A549 (cell line): ENCODE measurements around the gene TRIM75. TPM values are rescaled to one million over a fixed set of nuclear protein-coding genes. Genes with fewer than 3 reads are reported as not detected.

Experiments used
- ATAC-seq, 2 experiments: fragments of 200-7000 bp in 1 of 2; fragments of >200 bp in 1 of 2; cut with Nextera tagmentation in 1 of 2; cut with Tn5 transposase in 1 of 2; 3 replicates each; pipeline versions ENCODE4 v1.8.0 to v1.9.1; 2018 to 2020; ENCODE audit warnings: mild to moderate bottlenecking in 1 of 2, moderate library complexity in 1 of 2
- CTCF ChIA-PET: fragments of 300-600 bp; sonication (Branson Sonifier 250); formaldehyde crosslinking; extraction: SDS; loops from one replicate; lab custom pipeline; 2021; ENCODE audit warnings: antibody characterized with exemption, inconsistent platforms; lab: Yijun Ruan, JAX
- POLR2A ChIA-PET: fragments of 350-600 bp; formaldehyde crosslinking; extraction: SDS; loops from one replicate; lab custom pipeline; 2021; ENCODE audit warnings: antibody characterized with exemption, inconsistent platforms; lab: Yijun Ruan, JAX
- DNase-seq, 2 experiments: peaks; one replicate each; pipeline versions ENCODE4 v3.0.0 to v3.0.0-alpha.2; 2011 to 2016; ENCODE audit warnings: low read depth in 1 of 2, low spot score in 1 of 2
- FAIRE-seq: peaks from 2 replicates; lab custom pipeline; 2011; peaks lifted over from hg19 to GRCh38; lab: Jason Lieb, UNC
- H3K27ac ChIP-seq, 2 experiments: fragments of >200 bp; sonication (Bioruptor Twin); formaldehyde crosslinking; 3 replicates each; pipeline ENCODE4 v1.5.1; 2016 to 2017
- H3K4me1 ChIP-seq: fragments of >200 bp; sonication (Bioruptor Twin); formaldehyde crosslinking; 3 replicates; pipeline ENCODE4 v1.6.1; 2016
- H3K4me2 ChIP-seq: fragments of >200 bp; sonication (Bioruptor Twin); formaldehyde crosslinking; 3 replicates; pipeline ENCODE4 v1.6.1; 2016
- H3K4me3 ChIP-seq: fragments of >200 bp; sonication (Bioruptor Twin); formaldehyde crosslinking; 3 replicates; pipeline ENCODE4 v1.5.1; 2016
- H3K9me3 ChIP-seq: fragments of >200 bp; sonication (Bioruptor Twin); formaldehyde crosslinking; 3 replicates; pipeline ENCODE4 v1.6.1; 2016
- BCL3 ChIP-seq: fragments of >200 bp; sonication (Bioruptor Twin); formaldehyde crosslinking; IDR thresholded peaks from 3 replicates; pipeline ENCODE4 v1.6.1; 2016
- CEBPB ChIP-seq, 2 experiments: fragments of >200 bp in 1 of 2; sonication (Bioruptor Twin) in 1 of 2; formaldehyde crosslinking in 1 of 2; IDR thresholded peaks; 2 replicates each; pipeline ENCODE4 v1.6.1; 2012 to 2016
- CHD2 ChIP-seq: fragments of 150-350 bp; IDR thresholded peaks from 2 replicates; pipeline ENCODE4 v1.6.1; 2014; ENCODE audit warnings: low read length; ENCODE audit not compliant: partially characterized antibody
- ELK1 ChIP-seq: fragments of 150-350 bp; IDR thresholded peaks from 2 replicates; pipeline ENCODE4 v1.6.1; 2014; ENCODE audit warnings: low read depth, mild to moderate bottlenecking, low read length
- EP300 ChIP-seq, 2 experiments: fragments of >200 bp; sonication (Bioruptor Twin); formaldehyde crosslinking; IDR thresholded peaks; 2 replicates in 1 of 2; 3 replicates in 1 of 2; pipeline ENCODE4 v1.6.1; 2016 to 2017
- FOSB ChIP-seq: fragments of 250-450 bp; sonication (Bioruptor Pico); IDR thresholded peaks from 2 replicates; pipeline ENCODE4 v1.5.0; 2020; ENCODE audit warnings: mild to moderate bottlenecking, moderate library complexity
- GATA3 ChIP-seq: IDR thresholded peaks from 2 replicates; pipeline ENCODE4 v1.6.1; 2012; ENCODE audit warnings: borderline replicate concordance
- HEYL ChIP-seq: fragments of 250-450 bp; sonication (Bioruptor Pico); IDR thresholded peaks from 2 replicates; pipeline ENCODE4 v1.8.0; 2021; ENCODE audit warnings: mild to moderate bottlenecking, moderate library complexity
- JUNB ChIP-seq: fragments of >200 bp; sonication (Bioruptor Twin); formaldehyde crosslinking; IDR thresholded peaks from 2 replicates; pipeline ENCODE4 v1.6.1; 2016
- KDM1A ChIP-seq: fragments of 200-600 bp; sonication (generic); IDR thresholded peaks from 2 replicates; pipeline ENCODE4 v1.6.1; 2016; ENCODE audit warnings: low read depth, mild to moderate bottlenecking
- KDM5A ChIP-seq: fragments of 200-600 bp; sonication (generic); IDR thresholded peaks from 2 replicates; pipeline ENCODE4 v1.6.1; 2016; ENCODE audit warnings: antibody characterized with exemption, mild to moderate bottlenecking
- MAFK ChIP-seq: fragments of 450-650 bp; IDR thresholded peaks from 2 replicates; pipeline ENCODE4 v1.6.1; 2014; ENCODE audit not compliant: partially characterized antibody
- MYC ChIP-seq: IDR thresholded peaks from 2 replicates; pipeline ENCODE4 v1.6.1; 2012; ENCODE audit warnings: mild to moderate bottlenecking, inconsistent platforms, low read length, improper control_type of control experiment, borderline replicate concordance
- NR3C1 ChIP-seq: fragments of >200 bp; sonication (Bioruptor Twin); formaldehyde crosslinking; IDR thresholded peaks from 3 replicates; pipeline ENCODE4 v1.6.1; 2017
- PBX3 ChIP-seq: IDR thresholded peaks from 2 replicates; pipeline ENCODE4 v1.6.1; 2012
- POLR2AphosphoS2 ChIP-seq: conservative IDR thresholded peaks from 2 replicates; pipeline ENCODE4 v1.6.1; 2012; ENCODE audit warnings: low read length, improper control_type of control experiment, inconsistent platforms
- RARB ChIP-seq: fragments of 250-450 bp; sonication (Bioruptor Pico); IDR thresholded peaks from 2 replicates; pipeline ENCODE4 v1.8.0; 2021; ENCODE audit warnings: mild to moderate bottlenecking, moderate library complexity
- RFX5 ChIP-seq: fragments of 450-650 bp; IDR thresholded peaks from 2 replicates; pipeline ENCODE4 v1.7.1; 2014; ENCODE audit warnings: antibody characterized with exemption, mild to moderate bottlenecking, moderate library complexity
- TP53 ChIP-seq: fragments of 250-450 bp; sonication (Bioruptor Pico); IDR thresholded peaks from 2 replicates; pipeline ENCODE4 v1.5.0; 2021; ENCODE audit warnings: mild to moderate bottlenecking, moderate library complexity
- USF2 ChIP-seq: fragments of 450-650 bp; IDR thresholded peaks from 2 replicates; pipeline ENCODE4 v1.6.1; 2014; ENCODE audit warnings: antibody characterized with exemption
- ZC3H11A ChIP-seq: fragments of 450-650 bp; IDR thresholded peaks from 2 replicates; pipeline ENCODE4 v1.6.1; 2014; ENCODE audit warnings: antibody characterized with exemption, mild to moderate bottlenecking
- WGBS: methylation state at CpG from one replicate; pipeline ENCODE4 v1.1.6; 2017; ENCODE audit errors: missing lambda C conversion rate; 5-methylcytosine and 5-hydroxymethylcytosine counted together
- polyA plus RNA-seq, 4 experiments: library from polyadenylated mRNA; depleted of rRNA in 3 of 4; stranded (reverse); fragments of >200 nt; fragmentation: RNase III in 1 of 4; extraction: RNeasy Plus Mini Kit Qiagen cat#74134 plus additional on column Dnase treatment in 1 of 4; gene quantifications; 2 replicates in 3 of 4; 3 replicates in 1 of 4; pipeline ENCODE4 v1.2.3, GENCODE V29; 2011 to 2017

Gene TRIM75
- polyA plus RNA-seq, 2 of the 4 experiments (the other 2 are of a cell fraction) = not detected

GRCh38 chr4:165006456-165006855 is 47.2 kb upstream of the TRIM75 start (continued):
- TF ChIP-seq USF2 = no peak
- TF ChIP-seq CHD2 = no peak
- TF ChIP-seq, all 56 proteins: peak for 0

GRCh38 chr4:165006886-165007285 is 46.8 kb upstream of the TRIM75 start:
- ATAC-seq (no peak), DNase-seq (no peak), FAIRE-seq (no peak)
- POLR2A ChIA-PET = no interaction called here
- no peak overlapping the region for H3K27ac ChIP-seq
- no peaks in the 10 kb centered on the region for H3K4me1 ChIP-seq
- H3K4me3 ChIP-seq = no peak overlapping the region
- TF ChIP-seq NR3C1 = no peak
- WGBS = 39% methylated on average over 5 of the region's 5 CpGs
- no peaks in the 10 kb centered on the region for H3K9me3 ChIP-seq
- CTCF ChIA-PET = interaction anchor here (0.6 kb wide), 1 partner anchor 67 kb away, joined by 3 read pairs; no protein-coding TSS in a partner anchor
- no peak overlapping the region for H3K4me2 ChIP-seq

GRCh38 chr4:165009493-165010227 is 44.0 kb upstream of the TRIM75 start:
- no peak for FAIRE-seq
- Histone ChIP-seq H3K4me1 (no peaks in the 10 kb centered on the region), H3K4me2 (no peak overlapping the region), H3K27ac (no peak overlapping the region), H3K4me3 (no peak overlapping the region), H3K9me3 (no peaks in the 10 kb centered on the region)
- no peak for ATAC-seq
- no peak for DNase-seq
- 52% methylated on average over 5 of the region's 5 CpGs for WGBS
- POLR2A ChIA-PET = no interaction called here
- TF ChIP-seq ZC3H11A = no peak
- TF ChIP-seq EP300 (IDR thresholded peaks at IDR 0.05) = no peak
- no peak for TF ChIP-seq KDM1A
- TF ChIP-seq ELK1 = no peak
- no peak for TF ChIP-seq JUNB
- TF ChIP-seq KDM5A = no peak
- no peak for TF ChIP-seq RARB (CRISPR knock-in tag)
- TF ChIP-seq FOSB (CRISPR knock-in tag) = no peak
- TF ChIP-seq BCL3 = no peak
- TF ChIP-seq RFX5 = no peak
- no peak for TF ChIP-seq HEYL (CRISPR knock-in tag)
- TF ChIP-seq MAFK = no peak
- TF ChIP-seq MYC = no peak
- CTCF ChIA-PET = no interaction called here

- H3K4me2 ChIP-seq = no peak overlapping the region
- H3K4me3 ChIP-seq = no peak overlapping the region
- no peak for FAIRE-seq
- DNase-seq = no peak
- ATAC-seq = no peak
- ChIA-PET POLR2A (no interaction called here), CTCF (no interaction called here)
- TF ChIP-seq HEYL (CRISPR knock-in tag) (no peak), GATA3 (no peak), POLR2AphosphoS2 (no peak), CEBPB (IDR thresholded peaks at IDR 0.05) (no peak), ZC3H11A (no peak), TP53 (CRISPR knock-in tag) (no peak), EP300 (IDR thresholded peaks at IDR 0.05) (no peak), MAFK (no peak), ELK1 (no peak), KDM5A (no peak), PBX3 (no peak)
- 0% methylated on average over 1 of the region's 2 CpGs for WGBS
- no peaks in the 10 kb centered on the region for H3K4me1 ChIP-seq
- H3K9me3 ChIP-seq = no peaks in the 10 kb centered on the region
- no peak overlapping the region for H3K27ac ChIP-seq
Measured at GRCh38 chr4:165010487-165010886, 43.2 kb upstream of the TRIM75 start.
